GM19035 (cell line): ENCODE results near the gene TRH.

ENCODE experiments used
- ATAC-seq: cut with Tn5 transposase; IDR thresholded peaks from one replicate; pipeline ENCODE4 v1.9.1; 2021; ENCODE audit not compliant: unreplicated experiment

The TRH gene, protein sequence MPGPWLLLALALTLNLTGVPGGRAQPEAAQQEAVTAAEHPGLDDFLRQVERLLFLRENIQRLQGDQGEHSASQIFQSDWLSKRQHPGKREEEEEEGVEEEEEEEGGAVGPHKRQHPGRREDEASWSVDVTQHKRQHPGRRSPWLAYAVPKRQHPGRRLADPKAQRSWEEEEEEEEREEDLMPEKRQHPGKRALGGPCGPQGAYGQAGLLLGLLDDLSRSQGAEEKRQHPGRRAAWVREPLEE

DNA sequence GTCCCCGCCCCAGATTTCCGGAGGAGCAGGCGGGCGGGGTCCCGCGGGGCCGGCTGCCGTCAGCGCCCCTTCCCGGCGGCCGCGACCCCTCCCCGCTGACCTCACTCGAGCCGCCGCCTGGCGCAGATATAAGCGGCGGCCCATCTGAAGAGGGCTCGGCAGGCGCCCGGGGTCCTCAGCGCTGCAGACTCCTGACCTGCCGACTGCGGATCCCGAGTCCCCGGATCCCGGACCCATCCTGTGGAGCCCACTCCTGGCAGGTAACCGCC lies at the start of gene TRH:
TRH (plus strand) TSS at position 157 of the 269 bp plus-strand sequence. CDS start 1,097 bp downstream, outside the sequence.
- no peak for ATAC-seq

- no peak for ATAC-seq
Measured at GRCh38 chr3:129927072-129927471, 47.4 kb upstream of the TRH start.

DNA sequence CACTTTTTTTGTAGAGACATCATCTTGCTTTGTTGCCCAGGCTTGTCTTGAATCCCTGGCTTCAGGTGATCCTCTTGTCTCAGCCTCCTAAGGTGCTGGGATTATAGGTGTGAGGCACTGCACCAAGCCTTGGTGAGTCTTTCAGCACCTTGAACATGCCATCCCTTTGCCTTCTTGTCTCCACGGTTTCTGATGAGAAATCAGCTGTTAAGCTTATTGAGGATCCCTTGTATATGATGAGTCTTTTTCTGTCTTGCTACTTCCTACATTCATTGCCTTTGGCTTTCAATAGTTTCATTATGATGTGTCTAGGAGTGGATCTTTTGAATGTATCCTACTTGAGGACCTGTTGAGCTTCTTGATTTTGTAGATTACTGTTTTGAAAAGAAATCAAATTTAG lies 45.1 kb upstream of the TRH start:
- no peak for ATAC-seq

DNA sequence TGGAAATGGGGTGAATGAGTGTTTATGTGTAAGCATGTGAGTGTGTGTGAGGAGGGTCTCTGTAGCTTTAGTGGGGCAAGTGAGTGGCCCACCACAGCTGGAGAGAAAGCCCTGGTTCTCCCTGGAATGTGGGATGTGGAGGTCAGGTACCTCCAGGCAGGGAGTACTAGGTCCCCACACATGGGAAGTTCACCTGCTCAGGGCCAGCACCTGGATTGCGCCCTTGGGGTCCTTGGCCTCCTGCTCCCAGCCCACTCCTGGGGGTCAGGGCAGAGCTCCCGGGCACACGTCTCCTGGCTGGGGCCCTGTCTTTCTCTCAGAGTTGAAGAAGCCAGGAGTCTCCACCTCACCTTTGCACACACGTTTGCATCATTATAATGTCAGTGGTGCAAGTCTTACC lies 41.0 kb upstream of the TRH start:
- ATAC-seq, result no peak

GRCh38 chr3:129934234-129935123 lies 40.0 kb upstream of the TRH start:
- no peak for ATAC-seq

DNA sequence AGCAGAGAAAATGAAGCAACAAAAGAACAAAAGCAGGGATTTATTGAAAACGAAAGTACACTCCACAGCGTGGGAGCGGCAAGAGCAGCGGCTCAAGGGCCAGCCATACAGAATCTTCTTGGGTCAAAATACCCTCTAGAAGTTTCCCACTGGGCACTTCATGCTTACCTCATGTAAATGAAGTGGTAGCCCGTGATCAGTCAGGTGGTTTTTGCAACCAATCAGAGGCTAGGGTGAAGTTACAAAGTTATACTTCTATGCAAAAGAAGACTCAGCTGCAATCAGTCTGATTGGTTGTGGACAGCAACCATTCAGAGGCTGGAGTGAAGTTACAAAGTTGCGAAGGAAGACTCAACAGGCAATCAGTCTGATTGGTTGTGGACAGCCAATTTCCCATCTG lies 37.8 kb upstream of the TRH start:
- no peak for ATAC-seq

- ATAC-seq, result no peak
Measured at GRCh38 chr3:129937717-129938116, 36.8 kb upstream of the TRH start.

- no peak for ATAC-seq
Measured at GRCh38 chr3:129938140-129938930, 36.2 kb upstream of the TRH start.

DNA sequence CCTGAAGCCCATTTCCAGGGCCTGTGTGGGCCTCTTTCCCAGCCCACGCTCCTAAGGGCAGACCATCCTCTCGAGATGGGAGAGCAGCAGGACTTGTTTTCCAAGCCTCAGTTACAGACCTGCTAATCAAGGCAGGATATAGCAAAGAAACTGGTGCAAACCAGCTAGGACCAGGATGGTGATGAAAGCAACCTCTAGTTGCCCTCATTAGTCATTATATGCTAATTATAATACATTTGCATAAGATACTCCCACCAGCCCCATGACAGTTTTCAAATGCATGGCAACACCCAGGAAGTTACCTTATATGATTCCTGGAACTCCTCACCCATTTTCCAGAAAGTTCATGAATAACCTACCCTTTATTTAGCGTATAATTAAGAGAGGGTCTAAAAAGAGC lies 34.4 kb upstream of the TRH start:
- ATAC-seq, result no peak

- peak; percentile 82 for ATAC-seq
Measured at GRCh38 chr3:129942296-129942695, 32.2 kb upstream of the TRH start.

DNA sequence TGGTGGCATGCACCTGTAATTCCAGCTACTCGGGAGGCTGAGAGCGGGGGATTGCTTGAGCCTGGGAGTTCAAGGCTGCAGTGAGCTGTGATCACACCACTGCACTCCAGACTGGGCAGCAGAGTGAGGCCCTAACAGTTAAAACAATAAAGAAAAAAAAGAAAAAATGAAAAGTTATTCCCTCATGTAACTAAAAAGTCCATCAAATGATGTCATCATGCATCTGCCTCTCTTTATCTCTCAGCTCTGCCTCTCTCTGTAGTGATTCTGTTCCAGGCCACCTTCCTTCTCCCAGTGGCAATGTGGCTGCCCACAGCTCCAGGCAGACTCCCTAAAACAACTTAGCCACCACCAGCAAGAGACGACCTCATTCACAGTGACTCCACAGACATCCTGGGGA lies 31.5 kb upstream of the TRH start:
- no peak for ATAC-seq

DNA sequence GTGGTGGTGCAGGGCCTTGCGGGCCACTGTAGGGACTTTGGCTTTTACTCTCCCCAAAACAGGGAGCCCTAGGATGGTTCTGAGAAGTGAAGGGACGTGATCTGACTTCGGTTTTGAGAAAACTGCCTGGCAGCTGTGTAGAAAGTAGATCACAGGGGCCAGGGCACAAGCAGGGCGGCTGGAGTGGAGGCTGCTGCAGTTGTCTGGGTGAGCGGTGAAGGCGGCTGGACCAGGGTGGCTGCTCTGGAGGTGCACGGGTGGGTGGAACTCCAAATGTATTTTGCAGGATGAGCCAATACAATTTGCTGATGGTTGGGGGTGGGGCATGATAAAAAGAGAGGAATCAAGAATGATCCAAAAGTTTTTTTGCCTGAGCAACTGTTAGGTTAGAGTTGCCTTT lies 29.8 kb upstream of the TRH start:
- ATAC-seq, result no peak

DNA sequence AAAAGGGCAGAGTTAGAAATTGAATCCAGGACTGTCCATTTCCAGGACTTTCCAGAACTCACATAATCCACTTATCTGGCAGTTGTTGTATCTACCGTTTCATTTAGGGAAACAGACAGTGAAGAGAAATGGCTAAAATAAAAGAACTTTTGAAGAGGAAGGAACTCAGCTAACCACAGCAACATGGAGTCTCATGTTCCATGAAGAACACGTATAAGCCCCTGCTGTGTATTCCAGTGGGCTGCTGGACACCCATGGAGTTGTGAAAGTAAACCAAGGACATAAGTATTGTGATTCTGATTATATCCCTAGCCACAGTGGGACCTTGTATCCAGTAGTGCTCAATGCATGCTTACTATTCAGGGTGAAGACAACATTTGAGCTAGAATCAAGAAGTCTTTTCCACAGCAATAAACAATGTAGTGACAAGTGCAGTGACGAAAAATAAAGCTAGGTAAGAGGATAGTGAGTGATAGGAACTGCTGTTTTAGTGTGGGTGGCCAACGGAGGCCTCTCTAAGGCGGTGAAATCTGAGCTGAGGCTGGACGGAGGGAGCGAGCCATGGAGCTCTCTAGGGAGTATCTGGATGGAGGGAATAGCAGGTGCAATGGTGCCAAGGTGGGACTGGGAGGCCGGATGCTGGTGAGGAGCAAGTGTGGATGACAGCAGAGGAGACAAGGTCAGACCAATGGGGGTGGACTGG lies 26.8 kb upstream of the TRH start:
- ATAC-seq, result no peak

GRCh38 chr3:129950318-129951046 lies 24.0 kb upstream of the TRH start:
- no peak for ATAC-seq

- ATAC-seq, result no peak
Measured at GRCh38 chr3:129952556-129953355, 21.8 kb upstream of the TRH start.

DNA sequence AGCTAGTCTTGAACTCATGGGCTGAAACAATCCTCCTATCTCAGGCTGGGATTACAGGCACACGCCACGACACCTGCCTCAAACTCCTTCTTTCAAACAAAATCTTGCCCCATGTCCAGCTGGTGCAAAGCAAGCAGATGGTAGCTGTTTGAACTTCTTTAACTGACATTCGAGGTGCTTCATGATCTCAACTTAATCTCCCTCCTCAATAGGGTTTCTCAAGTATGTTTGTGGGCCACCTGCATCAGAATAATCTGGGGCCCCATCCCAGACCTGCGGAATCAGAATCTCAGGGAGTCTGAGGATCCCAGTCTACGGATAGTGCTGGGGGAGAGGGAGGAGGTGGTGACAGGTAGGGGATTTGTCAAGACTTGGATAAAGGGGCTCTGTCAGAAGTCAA lies 20.9 kb upstream of the TRH start:
- ATAC-seq, result no peak

DNA sequence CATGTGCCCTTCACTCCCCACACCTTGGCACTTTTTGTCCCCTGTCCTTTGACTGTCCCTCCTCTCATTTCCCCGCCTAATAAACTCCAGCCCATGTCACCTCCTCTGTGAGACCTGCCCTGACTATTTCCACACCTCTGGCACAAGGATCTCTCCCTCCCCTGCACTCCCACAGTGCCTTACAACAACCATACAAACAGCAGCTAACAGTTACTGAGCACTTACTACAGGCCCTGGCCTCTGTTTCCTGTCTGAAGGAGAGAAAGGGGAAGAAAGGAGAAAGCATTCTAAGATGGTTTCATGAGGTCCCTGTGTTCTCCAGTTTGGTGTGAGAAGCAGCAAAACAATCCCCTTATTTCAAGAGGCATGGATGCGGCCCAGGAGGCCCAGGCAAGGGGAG lies 20.0 kb upstream of the TRH start:
- no peak for ATAC-seq

GRCh38 chr3:129956936-129957335 lies 17.6 kb upstream of the TRH start:
- no peak for ATAC-seq

DNA sequence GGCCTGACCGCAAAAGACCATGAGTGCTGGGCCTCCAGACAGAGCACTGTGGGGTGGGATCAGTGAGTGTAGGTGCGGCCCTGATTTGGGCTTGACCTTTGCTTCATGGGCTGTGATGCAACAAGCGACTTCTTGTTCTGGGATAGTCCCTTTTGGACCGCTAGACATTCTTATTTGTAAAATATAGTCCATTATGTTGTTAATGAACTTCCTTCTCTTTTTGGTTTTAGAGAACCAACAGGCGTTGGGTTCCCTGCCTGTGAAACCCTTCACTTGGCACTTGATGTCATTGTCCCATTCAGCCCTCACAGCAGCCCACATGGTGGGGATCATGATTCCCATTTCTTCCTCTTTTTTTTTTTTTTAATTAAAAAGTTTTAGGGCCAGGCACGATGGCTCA lies 15.8 kb upstream of the TRH start:
- no peak for ATAC-seq

GRCh38 chr3:129961141-129961541 lies 13.4 kb upstream of the TRH start:
- ATAC-seq, result no peak
